Measurements from ENCODE around the gene TNS2. TPM values are rescaled to one million over a fixed set of nuclear protein-coding genes. Genes with fewer than 3 reads are reported as not detected.

The TNS2 gene
- total and polyA plus RNA-seq, 2 of the 13 experiments (the other 11 are each of a cell fraction or from before 2014, with no cell fraction given), result 8.9 to 20.4 TPM

- TF ChIP-seq ZNF17 (CRISPR knock-in tag; IDR thresholded peaks at IDR 0.05), result no peak
These were observed 20.0 kb downstream of the TNS2 start (continued) for GRCh38 chr12:53069621-53070410.

GRCh38 chr12:53070877-53071492, 21.1 kb downstream of the TNS2 start:
- intact Hi-C loops (cut with micrococcal nuclease; ENCODE audit: unreplicated experiment), result no loop called here
- 89% methylated on average over 6 of the region's 7 CpGs for WGBS (ENCODE audit: low lambda C conversion rate)
- Histone ChIP-seq H2AFZ (ENCODE audit: low read length) (no peak overlapping the region), H3K4me1 (ENCODE audit: insufficient read depth, low read length) (peaks cover 38% of the 10 kb centered on the region), H3K9me3 (ENCODE audit: low read length) (no peaks in the 10 kb centered on the region), H3K4me3 (replicated peaks in 1 of 3; ENCODE audit: insufficient read depth in 1 of 3, low read depth in 2 of 3, low read length in 3 of 3) (no peak overlapping the region), H4K20me1 (ENCODE audit: insufficient read depth, low read length) (no peaks in the 10 kb centered on the region), H3K9ac (ENCODE audit: insufficient read depth, low read depth, low read length) (no peak overlapping the region), H3K27me3 (ENCODE audit: control insufficient read depth in 1 of 2, insufficient read depth in 2 of 2, low read length in 2 of 2) (no peaks in the 10 kb centered on the region), H3K4me2 (ENCODE audit: low read depth, low read length) (no peak overlapping the region), H3K79me2 (ENCODE audit: insufficient read depth, low read length) (no peaks in the 10 kb centered on the region), H3K36me3 (replicated peaks in 1 of 2; ENCODE audit: control insufficient read depth in 1 of 2, insufficient read depth in 2 of 2, low read length in 2 of 2) (peaks cover 0 to 11% of the 10 kb centered on the region in 2 experiments; a peak in 2 of 5 replicates), H3K27ac (ENCODE audit: extremely low read length, insufficient read depth, low read length) (no peak overlapping the region)
- no TSS peak for BruUV-seq (replicated peaks)
- ChIA-PET POLR2A (no interaction called here), CTCF (ENCODE audit: low intra/inter-chr PET ratio, low total read pairs) (no interaction called here)
- ATAC-seq (no peak), DNase-seq (ENCODE audit: low spot score) (no peak), FAIRE-seq (no peak)
- in situ Hi-C loops (cut with HindIII; ENCODE audit: extremely low pct_ligation_motif_present, low pct_unique_long_range_greater_than_20kb), result no loop called here
- TF ChIP-seq PAF1 (CRISPR knock-in tag; IDR thresholded peaks at IDR 0.05) (no peak), CBX1 (IDR thresholded peaks at IDR 0.05; ENCODE audit: low read depth) (no peak), AFF4 (CRISPR knock-in tag; IDR thresholded peaks at IDR 0.05) (no peak), TRIM24 (CRISPR knock-in tag; IDR thresholded peaks at IDR 0.05) (no peak), CTCF (CRISPR knock-in tag; IDR thresholded peaks at IDR 0.05) (no peak), MLXIP (CRISPR knock-in tag; IDR thresholded peaks at IDR 0.05; ENCODE audit: borderline replicate concordance) (no peak), SNAI1 (CRISPR knock-in tag; IDR thresholded peaks at IDR 0.05; ENCODE audit: borderline replicate concordance) (no peak), TGIF2 (CRISPR knock-in tag; IDR thresholded peaks at IDR 0.05) (no peak), ZNF572 (CRISPR knock-in tag; IDR thresholded peaks at IDR 0.05) (no peak), ZNF558 (CRISPR knock-in tag; IDR thresholded peaks at IDR 0.05; ENCODE audit: borderline replicate concordance) (no peak), ZNF549 (CRISPR knock-in tag; IDR thresholded peaks at IDR 0.05) (no peak), SALL2 (CRISPR knock-in tag; IDR thresholded peaks at IDR 0.05) (no peak)

All from HepG2 (cell line).